RWPE2 (cell line): Measurements from ENCODE around the gene CCT7.

Experiments
- ATAC-seq: fragments of 200-7000 bp; cut with Tn5 transposase; 3 replicates; pipeline ENCODE4 v1.9.1; 2021; ENCODE audit warnings: low read depth
- DNase-seq: peaks from one replicate; pipeline ENCODE4 v3.0.0-alpha.2; 2020; ENCODE audit warnings: low spot score
- H3K27ac ChIP-seq: fragments of 450-650 bp; 2 replicates; pipeline ENCODE4 v1.5.1; 2017; ENCODE audit warnings: mild to moderate bottlenecking; ENCODE audit not compliant: poor library complexity, severe bottlenecking
- H3K27me3 ChIP-seq: fragments of 250-450 bp; sonication (Bioruptor Pico); 2 replicates; pipeline ENCODE4 v1.5.1; 2021; ENCODE audit warnings: mild to moderate bottlenecking, moderate library complexity; ENCODE audit not compliant: insufficient read depth, poor library complexity, severe bottlenecking
- H3K36me3 ChIP-seq: fragments of 250-450 bp; sonication (Bioruptor Pico); 2 replicates; pipeline ENCODE4 v1.5.1; 2020; ENCODE audit warnings: low read depth, mild to moderate bottlenecking, moderate library complexity
- H3K4me1 ChIP-seq: fragments of 250-450 bp; sonication (Bioruptor Pico); 2 replicates; pipeline ENCODE4 v1.5.1; 2021; ENCODE audit warnings: mild to moderate bottlenecking, moderate library complexity; ENCODE audit not compliant: insufficient read depth, poor library complexity, severe bottlenecking
- H3K4me3 ChIP-seq: fragments of 250-450 bp; sonication (Bioruptor Pico); 2 replicates; pipeline ENCODE4 v1.5.1; 2021; ENCODE audit warnings: mild to moderate bottlenecking, moderate library complexity; ENCODE audit not compliant: severe bottlenecking
- H3K9me3 ChIP-seq: fragments of 250-450 bp; sonication (Bioruptor Pico); 2 replicates; pipeline ENCODE4 v1.5.1; 2021; ENCODE audit warnings: mild to moderate bottlenecking, moderate library complexity; ENCODE audit not compliant: severe bottlenecking
- TF ChIP-seq, protein P1 (sequence below): fragments of 450-650 bp; IDR thresholded peaks from one replicate; pipeline ENCODE4 v1.5.1; 2017; ENCODE audit warnings: mild to moderate bottlenecking, moderate library complexity; ENCODE audit not compliant: poor library complexity, severe bottlenecking

Gene CCT7

DNA sequence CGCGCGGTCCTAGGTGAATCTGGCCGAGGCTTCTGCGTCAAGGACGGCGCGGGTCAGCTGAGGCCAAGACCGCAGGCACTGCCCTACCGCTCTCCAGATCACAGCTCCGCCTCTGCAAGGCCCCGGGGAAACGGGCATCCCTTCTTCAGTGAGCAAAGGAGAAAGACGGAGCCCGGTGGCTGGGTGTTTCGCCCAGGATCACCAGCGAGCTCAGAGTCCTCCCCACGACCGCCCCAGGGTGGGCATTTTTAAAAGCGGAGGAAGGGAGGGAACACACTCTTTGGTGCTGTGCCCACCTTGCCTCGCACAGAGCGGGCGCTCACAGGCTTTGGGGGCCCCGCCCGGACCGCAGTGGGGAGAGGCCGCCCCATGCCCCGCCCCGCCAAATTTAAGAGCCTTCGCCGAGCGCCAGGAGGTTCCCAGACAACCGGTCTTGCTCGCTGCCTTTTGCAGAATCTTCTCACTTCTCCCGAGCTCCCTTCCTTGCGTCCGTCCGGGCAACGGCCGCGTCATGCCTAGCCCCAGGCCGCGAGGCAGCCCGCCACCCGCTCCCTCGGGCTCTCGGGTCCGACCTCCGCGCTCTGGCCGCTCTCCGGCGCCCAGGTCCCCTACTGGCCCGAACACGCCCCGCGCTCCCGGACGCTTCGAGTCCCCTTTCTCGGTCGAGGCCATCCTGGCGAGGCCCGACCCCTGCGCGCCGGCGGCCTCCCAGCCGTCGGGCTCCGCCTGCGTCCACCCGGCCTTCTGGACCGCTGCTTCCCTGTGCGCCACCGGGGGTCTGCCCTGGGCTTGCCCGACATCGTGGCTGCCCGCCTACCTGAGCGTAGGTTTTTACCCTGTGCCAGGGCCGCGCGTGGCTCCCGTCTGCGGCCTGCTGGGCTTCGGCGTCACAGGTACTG is 31.7 kb upstream of the CCT7 start, which contains the start of gene NOTO:
Gene NOTO (plus strand): TSS at position 419 of the 899 bp plus-strand sequence. CDS start 93 bp downstream, at position 512.
- no peak within 1 kb of the TSS for H3K4me3 ChIP-seq

DNA sequence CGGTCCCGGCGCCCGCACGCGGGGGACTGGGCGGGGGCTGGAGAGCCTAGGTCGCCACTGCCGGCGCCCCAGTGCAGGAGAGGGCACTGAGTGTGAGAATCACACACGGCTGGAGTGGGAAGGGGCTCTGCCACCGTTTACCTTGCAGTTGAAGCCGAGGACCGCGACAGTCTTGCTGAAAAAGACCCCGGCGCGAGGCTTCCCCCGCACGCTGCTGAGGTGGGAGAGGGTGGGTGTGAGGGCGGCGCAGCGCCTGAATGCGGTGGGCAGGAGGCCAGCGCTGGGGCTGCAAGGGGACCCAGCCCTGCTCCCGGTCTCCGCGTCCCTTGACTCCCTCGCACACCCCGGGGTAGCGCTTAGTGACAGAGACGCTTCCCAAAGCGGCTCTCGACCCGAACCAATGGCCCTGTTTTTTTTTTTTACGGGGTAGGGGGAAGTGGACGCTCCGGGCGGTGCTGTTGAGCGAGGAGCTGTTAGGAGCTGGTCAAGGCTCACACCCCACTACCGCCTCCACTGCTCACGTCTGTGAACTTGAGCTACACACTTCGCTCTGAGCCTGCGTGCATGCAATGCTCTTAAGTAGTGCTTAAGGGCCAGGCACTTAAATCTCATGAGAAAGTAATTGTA is 30.9 kb upstream of the CCT7 start:
- Histone ChIP-seq H3K36me3 (no peaks in the 10 kb centered on the region), H3K9me3 (no peaks in the 10 kb centered on the region), H3K27ac (no peak overlapping the region), H3K27me3 (peaks cover 40% of the 10 kb centered on the region), H3K4me3 (no peak overlapping the region), H3K4me1 (no peaks in the 10 kb centered on the region)
- TF ChIP-seq, protein P1, sequence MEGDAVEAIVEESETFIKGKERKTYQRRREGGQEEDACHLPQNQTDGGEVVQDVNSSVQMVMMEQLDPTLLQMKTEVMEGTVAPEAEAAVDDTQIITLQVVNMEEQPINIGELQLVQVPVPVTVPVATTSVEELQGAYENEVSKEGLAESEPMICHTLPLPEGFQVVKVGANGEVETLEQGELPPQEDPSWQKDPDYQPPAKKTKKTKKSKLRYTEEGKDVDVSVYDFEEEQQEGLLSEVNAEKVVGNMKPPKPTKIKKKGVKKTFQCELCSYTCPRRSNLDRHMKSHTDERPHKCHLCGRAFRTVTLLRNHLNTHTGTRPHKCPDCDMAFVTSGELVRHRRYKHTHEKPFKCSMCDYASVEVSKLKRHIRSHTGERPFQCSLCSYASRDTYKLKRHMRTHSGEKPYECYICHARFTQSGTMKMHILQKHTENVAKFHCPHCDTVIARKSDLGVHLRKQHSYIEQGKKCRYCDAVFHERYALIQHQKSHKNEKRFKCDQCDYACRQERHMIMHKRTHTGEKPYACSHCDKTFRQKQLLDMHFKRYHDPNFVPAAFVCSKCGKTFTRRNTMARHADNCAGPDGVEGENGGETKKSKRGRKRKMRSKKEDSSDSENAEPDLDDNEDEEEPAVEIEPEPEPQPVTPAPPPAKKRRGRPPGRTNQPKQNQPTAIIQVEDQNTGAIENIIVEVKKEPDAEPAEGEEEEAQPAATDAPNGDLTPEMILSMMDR: no peak
- DNase-seq (no peak), ATAC-seq (0 out of 3 replicates have a peak, but pooled peaks have one; percentile 17)

More for the DNA sequence above, 31.7 kb upstream of the CCT7 start, which contains the start of gene NOTO:
- Histone ChIP-seq H3K27ac (no peak within 1 kb of the TSS), H3K27me3 (peaks cover 40% of the 10 kb centered on the region), H3K4me1 (no peaks in the 10 kb centered on the region), H3K36me3 (no peaks in the 10 kb centered on the region), H3K9me3 (no peaks in the 10 kb centered on the region)
- ATAC-seq (peak; percentile 25; the same call in 1 of the 3 replicates), DNase-seq (no peak)
- TF ChIP-seq, protein P1: no peak

DNA sequence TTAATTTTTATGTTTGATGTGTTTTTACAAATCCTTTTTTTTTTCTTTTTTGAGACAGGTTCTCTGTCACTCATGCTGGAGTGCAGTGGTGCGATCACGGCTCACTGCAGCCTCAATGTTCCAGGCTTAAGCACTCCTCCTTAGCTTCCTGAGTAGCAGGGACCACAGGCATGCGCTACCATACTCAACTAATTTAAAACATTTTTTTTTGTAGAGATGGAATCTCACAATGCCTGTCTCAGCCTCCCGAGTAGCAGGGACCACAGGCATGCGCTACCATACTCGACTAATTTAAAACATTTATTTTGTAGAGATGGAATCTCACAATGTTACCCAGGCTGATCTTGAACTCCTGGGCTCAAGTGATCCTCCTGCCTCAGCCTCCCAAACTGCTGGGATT is 28.5 kb upstream of the CCT7 start:
- H3K9me3 ChIP-seq: no peaks in the 10 kb centered on the region
- H3K36me3 ChIP-seq: no peaks in the 10 kb centered on the region
- peaks cover 40% of the 10 kb centered on the region for H3K27me3 ChIP-seq
- no peak overlapping the region for H3K4me3 ChIP-seq
- TF ChIP-seq, protein P1: no peak
- DNase-seq (no peak), ATAC-seq (no peak)
- H3K4me1 ChIP-seq: no peaks in the 10 kb centered on the region
- H3K27ac ChIP-seq: no peak overlapping the region

DNA sequence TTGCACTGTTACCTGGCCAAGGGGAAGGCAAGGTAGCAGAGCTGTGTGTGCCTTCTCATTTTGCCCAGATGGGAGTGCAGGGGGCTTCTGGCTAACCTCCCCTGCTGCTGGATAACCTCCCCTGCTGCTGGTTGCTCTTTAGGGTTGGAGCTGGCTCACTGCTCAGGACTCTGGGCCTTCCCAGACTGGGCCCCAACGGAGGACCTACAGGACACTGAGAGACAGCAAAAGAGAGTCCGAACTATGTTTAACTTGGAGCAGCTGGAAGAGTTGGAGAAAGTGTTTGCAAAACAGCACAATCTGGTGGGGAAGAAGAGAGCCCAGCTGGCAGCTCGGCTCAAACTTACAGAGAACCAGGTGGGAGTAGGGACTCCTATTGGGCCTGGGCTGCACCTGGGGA is 25.9 kb upstream of the CCT7 start:
- Histone ChIP-seq H3K27me3 (peaks cover 19% of the 10 kb centered on the region), H3K4me3 (no peak overlapping the region), H3K9me3 (no peaks in the 10 kb centered on the region), H3K27ac (no peak overlapping the region), H3K36me3 (no peaks in the 10 kb centered on the region), H3K4me1 (no peaks in the 10 kb centered on the region)
- DNase-seq (no peak), ATAC-seq (no peak)
- TF ChIP-seq, protein P1: no peak
